GM12878 (cell line): ENCODE data around the gene SNRPA1.

Experiments
- CBFB ChIP-seq: IDR thresholded peaks from 2 replicates; pipeline ENCODE4 v1.6.1; 2016; ENCODE audit warnings: antibody characterized with exemption, low read depth
- EGR1 ChIP-seq, 2 experiments: IDR thresholded peaks; 1 replicate in 1 of 2; 2 replicates in 1 of 2; pipeline ENCODE4 v1.6.1; 2011 to 2012; ENCODE audit warnings: low read depth in 2 of 2, low read length in 2 of 2, borderline replicate concordance in 1 of 2, mild to moderate bottlenecking in 1 of 2, moderate library complexity in 1 of 2
- EZH2 ChIP-seq: IDR thresholded peaks from 2 replicates; pipeline ENCODE4 v1.6.1; 2012; ENCODE audit warnings: low read depth, mild to moderate bottlenecking, control low read depth, inconsistent platforms, low read length, borderline replicate concordance; ENCODE audit not compliant: control insufficient read depth
- KDM1A ChIP-seq: fragments of 200-600 bp; sonication (generic); IDR thresholded peaks from 2 replicates; pipeline ENCODE4 v1.6.1; 2016; ENCODE audit warnings: borderline replicate concordance
- POU2F2 ChIP-seq: IDR thresholded peaks from 3 replicates; pipeline ENCODE4 v1.6.1; 2011; ENCODE audit warnings: low read depth, mild to moderate bottlenecking, low read length, borderline replicate concordance
- RAD51 ChIP-seq: fragments of 450-650 bp; IDR thresholded peaks from 2 replicates; pipeline ENCODE4 v1.6.1; 2016; ENCODE audit warnings: moderate library complexity, mild to moderate bottlenecking, inconsistent platforms
- SUZ12 ChIP-seq: fragments of 200-600 bp; sonication (generic); IDR thresholded peaks from one replicate; pipeline ENCODE4 v1.6.1; 2018; ENCODE audit warnings: antibody characterized with exemption, mild to moderate bottlenecking; ENCODE audit not compliant: unreplicated experiment
- YY1 ChIP-seq: IDR thresholded peaks from 2 replicates; pipeline ENCODE4 v1.6.1; 2011; ENCODE audit warnings: low read depth, mild to moderate bottlenecking, low read length
- TF ChIP-seq, protein P1 (sequence below), 3 experiments: IDR thresholded peaks in 2 of 3; conservative IDR thresholded peaks in 1 of 3; 2 replicates each; pipeline ENCODE4 v1.5.1; 2011; ENCODE audit warnings: low read depth in 3 of 3, low read length in 3 of 3, mild to moderate bottlenecking in 3 of 3, control low read depth in 2 of 3, moderate library complexity in 2 of 3, inconsistent platforms in 1 of 3, mixed read lengths in 1 of 3; ENCODE audit not compliant: control insufficient read depth in 2 of 3, insufficient read depth in 1 of 3; ENCODE audit errors: extremely low read depth in 1 of 3

DNA sequence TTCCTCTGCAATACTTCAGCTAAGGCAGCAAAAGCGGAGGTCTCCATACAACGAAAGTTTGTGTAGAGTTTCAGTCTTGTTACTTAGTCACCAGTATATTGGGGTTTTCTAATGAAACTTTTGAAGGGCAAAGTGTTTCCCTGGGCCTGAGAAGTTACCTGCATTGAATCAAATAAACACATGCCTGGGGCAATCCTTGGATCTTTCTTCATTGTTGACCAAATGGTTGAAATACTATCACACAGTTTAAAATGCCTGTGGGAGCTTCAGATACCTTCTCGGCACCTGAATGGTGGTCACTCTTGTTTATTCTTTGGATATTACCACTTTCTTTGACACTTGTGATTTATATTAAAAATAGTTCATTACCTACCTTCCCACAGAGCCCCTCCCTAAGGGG lies 42.2 kb downstream of the SNRPA1 start:
- no peak for TF ChIP-seq SUZ12
- TF ChIP-seq RAD51 = no peak
- TF ChIP-seq POU2F2 = no peak
- TF ChIP-seq EZH2 = no peak
- TF ChIP-seq YY1 = no peak
- no peak for TF ChIP-seq EGR1 (IDR thresholded peaks at IDR 0.05; ENCODE audit: borderline replicate concordance in 1 of 2, low read depth in 2 of 2, low read length in 2 of 2)
- TF ChIP-seq, protein P1, sequence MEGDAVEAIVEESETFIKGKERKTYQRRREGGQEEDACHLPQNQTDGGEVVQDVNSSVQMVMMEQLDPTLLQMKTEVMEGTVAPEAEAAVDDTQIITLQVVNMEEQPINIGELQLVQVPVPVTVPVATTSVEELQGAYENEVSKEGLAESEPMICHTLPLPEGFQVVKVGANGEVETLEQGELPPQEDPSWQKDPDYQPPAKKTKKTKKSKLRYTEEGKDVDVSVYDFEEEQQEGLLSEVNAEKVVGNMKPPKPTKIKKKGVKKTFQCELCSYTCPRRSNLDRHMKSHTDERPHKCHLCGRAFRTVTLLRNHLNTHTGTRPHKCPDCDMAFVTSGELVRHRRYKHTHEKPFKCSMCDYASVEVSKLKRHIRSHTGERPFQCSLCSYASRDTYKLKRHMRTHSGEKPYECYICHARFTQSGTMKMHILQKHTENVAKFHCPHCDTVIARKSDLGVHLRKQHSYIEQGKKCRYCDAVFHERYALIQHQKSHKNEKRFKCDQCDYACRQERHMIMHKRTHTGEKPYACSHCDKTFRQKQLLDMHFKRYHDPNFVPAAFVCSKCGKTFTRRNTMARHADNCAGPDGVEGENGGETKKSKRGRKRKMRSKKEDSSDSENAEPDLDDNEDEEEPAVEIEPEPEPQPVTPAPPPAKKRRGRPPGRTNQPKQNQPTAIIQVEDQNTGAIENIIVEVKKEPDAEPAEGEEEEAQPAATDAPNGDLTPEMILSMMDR (IDR thresholded peaks at IDR 0.05 in 2 of 3, conservative IDR thresholded peaks at IDR 0.05 in 1 of 3; ENCODE audit: control insufficient read depth in 2 of 3, extremely low read depth in 1 of 3, insufficient read depth in 1 of 3, low read depth in 3 of 3, low read length in 3 of 3) = no peak
- no peak for TF ChIP-seq CBFB
- no peak for TF ChIP-seq KDM1A
